ENCODE data around the gene INPP5F. TPM values are rescaled to one million over a fixed set of nuclear protein-coding genes. Genes with fewer than 3 reads are reported as not detected.

The INPP5F gene
- total and polyA plus RNA-seq, 9 of the 15 experiments (the other 6 are each of a cell fraction or from before 2014, with no cell fraction given): 1.6 to 7.3 (median 6.0) TPM

DNA sequence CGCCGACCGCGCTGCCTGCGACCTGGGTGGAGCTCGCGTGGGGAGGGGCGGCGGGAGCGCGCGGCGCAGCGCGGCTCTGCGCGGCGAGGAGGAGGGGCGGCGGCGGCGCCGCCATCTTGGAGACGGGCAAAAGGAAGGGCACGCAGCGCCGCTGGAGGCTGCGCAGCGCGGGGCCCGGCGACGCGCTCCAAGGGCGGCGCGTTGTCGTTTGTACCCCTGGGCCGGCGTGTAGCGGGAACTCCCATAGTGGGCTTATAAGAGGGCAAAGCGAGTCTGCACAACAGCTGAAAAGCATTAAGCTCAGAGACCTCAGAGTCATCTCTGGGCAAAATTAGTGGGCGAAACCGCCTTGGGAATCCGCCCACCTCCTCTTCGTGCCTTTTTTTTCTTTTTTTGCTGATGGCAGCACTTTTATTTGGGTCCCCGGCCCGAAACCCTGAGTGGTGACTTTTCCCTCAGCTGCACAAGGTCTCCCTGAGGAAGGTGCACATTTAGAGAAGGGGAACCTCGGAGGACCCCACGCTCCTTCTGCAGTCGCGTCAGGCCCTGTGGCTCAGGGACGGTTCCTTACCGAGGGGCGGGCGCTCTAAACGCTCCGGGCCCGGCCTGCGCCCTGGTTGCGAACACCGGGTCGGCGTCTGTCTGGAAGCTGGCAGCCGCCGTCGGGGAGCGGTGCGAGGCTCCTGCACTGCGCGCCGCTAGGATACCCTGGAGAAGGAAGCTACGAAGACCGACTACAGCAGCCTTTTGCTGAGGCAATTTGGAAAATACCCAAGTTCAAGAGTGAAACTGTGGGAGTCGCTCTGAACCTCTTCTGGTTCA lies 147.2 kb downstream of the INPP5F start (continued):
- TF ChIP-seq ATF1 (CRISPR knock-in tag; IDR thresholded peaks at IDR 0.05) (0 out of 2 replicates have a peak, but pooled peaks have one; percentile 17), ATF1 (tag; IDR thresholded peaks at IDR 0.05) (peak; percentile 76), MTA3 (IDR thresholded peaks at IDR 0.05; ENCODE audit: borderline replicate concordance) (0 out of 2 replicates have a peak, but pooled peaks have one; percentile 32), TARDBP (IDR thresholded peaks at IDR 0.05) (no peak), NONO (IDR thresholded peaks at IDR 0.05; ENCODE audit: low read depth in 2 of 2, low read length in 1 of 2) (no peak; a peak in 1 of 4 replicates), CREM (IDR thresholded peaks at IDR 0.05; ENCODE audit: low read depth) (peak; percentile 83), XRCC4 (IDR thresholded peaks at IDR 0.05; ENCODE audit: extremely low read depth, insufficient read depth, insufficient read length) (no peak), NR4A1 (CRISPR knock-in tag; IDR thresholded peaks at IDR 0.05) (no peak), NR4A1 (tag; IDR thresholded peaks at IDR 0.05) (no peak), ZNF316 (IDR thresholded peaks at IDR 0.05) (peak; percentile 99), HEY1 (CRISPR knock-in tag; IDR thresholded peaks at IDR 0.05; ENCODE audit: borderline replicate concordance) (no peak), SUPT5H (IDR thresholded peaks at IDR 0.05) (peak; percentile 59), ZSCAN29 (IDR thresholded peaks at IDR 0.05) (no peak), ZNF239 (CRISPR knock-in tag; IDR thresholded peaks at IDR 0.05) (no peak), SIN3A (IDR thresholded peaks at IDR 0.05; ENCODE audit: borderline replicate concordance in 2 of 2, control insufficient read depth in 1 of 2, low read depth in 2 of 2, low read length in 2 of 2) (0 out of 4 replicates have a peak, but pooled peaks of 1 of the 2 experiments have one; percentile 45), KAT7 (CRISPR knock-in tag; IDR thresholded peaks at IDR 0.05; ENCODE audit: borderline replicate concordance) (no peak), DDX20 (tag; IDR thresholded peaks at IDR 0.05; ENCODE audit: low read depth) (no peak), TCF7 (IDR thresholded peaks at IDR 0.05; ENCODE audit: borderline replicate concordance) (no peak)
- TF ChIP-seq, protein P1, sequence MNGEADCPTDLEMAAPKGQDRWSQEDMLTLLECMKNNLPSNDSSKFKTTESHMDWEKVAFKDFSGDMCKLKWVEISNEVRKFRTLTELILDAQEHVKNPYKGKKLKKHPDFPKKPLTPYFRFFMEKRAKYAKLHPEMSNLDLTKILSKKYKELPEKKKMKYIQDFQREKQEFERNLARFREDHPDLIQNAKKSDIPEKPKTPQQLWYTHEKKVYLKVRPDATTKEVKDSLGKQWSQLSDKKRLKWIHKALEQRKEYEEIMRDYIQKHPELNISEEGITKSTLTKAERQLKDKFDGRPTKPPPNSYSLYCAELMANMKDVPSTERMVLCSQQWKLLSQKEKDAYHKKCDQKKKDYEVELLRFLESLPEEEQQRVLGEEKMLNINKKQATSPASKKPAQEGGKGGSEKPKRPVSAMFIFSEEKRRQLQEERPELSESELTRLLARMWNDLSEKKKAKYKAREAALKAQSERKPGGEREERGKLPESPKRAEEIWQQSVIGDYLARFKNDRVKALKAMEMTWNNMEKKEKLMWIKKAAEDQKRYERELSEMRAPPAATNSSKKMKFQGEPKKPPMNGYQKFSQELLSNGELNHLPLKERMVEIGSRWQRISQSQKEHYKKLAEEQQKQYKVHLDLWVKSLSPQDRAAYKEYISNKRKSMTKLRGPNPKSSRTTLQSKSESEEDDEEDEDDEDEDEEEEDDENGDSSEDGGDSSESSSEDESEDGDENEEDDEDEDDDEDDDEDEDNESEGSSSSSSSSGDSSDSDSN (IDR thresholded peaks at IDR 0.05; ENCODE audit: borderline replicate concordance in 1 of 2, low read depth in 2 of 2, low read length in 2 of 2): peak in 1 of 2 experiments; percentile 53; a peak in 2 of 4 replicates
- TF ChIP-seq, protein P2, sequence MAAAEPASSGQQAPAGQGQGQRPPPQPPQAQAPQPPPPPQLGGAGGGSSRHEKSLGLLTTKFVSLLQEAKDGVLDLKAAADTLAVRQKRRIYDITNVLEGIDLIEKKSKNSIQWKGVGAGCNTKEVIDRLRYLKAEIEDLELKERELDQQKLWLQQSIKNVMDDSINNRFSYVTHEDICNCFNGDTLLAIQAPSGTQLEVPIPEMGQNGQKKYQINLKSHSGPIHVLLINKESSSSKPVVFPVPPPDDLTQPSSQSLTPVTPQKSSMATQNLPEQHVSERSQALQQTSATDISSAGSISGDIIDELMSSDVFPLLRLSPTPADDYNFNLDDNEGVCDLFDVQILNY (CRISPR knock-in tag; IDR thresholded peaks at IDR 0.05): no peak
- TF ChIP-seq, protein P3, sequence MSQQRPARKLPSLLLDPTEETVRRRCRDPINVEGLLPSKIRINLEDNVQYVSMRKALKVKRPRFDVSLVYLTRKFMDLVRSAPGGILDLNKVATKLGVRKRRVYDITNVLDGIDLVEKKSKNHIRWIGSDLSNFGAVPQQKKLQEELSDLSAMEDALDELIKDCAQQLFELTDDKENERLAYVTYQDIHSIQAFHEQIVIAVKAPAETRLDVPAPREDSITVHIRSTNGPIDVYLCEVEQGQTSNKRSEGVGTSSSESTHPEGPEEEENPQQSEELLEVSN (IDR thresholded peaks at IDR 0.05; ENCODE audit: borderline replicate concordance in 1 of 2, extremely low read depth in 1 of 2, insufficient read depth in 1 of 2, insufficient read length in 1 of 2, low read depth in 1 of 2, low read length in 1 of 2, poor library complexity in 1 of 2, severe bottlenecking in 1 of 2): peak; percentile 91 to 97
- TF ChIP-seq, protein P4, sequence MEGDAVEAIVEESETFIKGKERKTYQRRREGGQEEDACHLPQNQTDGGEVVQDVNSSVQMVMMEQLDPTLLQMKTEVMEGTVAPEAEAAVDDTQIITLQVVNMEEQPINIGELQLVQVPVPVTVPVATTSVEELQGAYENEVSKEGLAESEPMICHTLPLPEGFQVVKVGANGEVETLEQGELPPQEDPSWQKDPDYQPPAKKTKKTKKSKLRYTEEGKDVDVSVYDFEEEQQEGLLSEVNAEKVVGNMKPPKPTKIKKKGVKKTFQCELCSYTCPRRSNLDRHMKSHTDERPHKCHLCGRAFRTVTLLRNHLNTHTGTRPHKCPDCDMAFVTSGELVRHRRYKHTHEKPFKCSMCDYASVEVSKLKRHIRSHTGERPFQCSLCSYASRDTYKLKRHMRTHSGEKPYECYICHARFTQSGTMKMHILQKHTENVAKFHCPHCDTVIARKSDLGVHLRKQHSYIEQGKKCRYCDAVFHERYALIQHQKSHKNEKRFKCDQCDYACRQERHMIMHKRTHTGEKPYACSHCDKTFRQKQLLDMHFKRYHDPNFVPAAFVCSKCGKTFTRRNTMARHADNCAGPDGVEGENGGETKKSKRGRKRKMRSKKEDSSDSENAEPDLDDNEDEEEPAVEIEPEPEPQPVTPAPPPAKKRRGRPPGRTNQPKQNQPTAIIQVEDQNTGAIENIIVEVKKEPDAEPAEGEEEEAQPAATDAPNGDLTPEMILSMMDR (IDR thresholded peaks at IDR 0.05 in 2 of 3, conservative IDR thresholded peaks at IDR 0.05 in 1 of 3; ENCODE audit: insufficient read depth in 2 of 3, low read depth in 1 of 3, low read length in 3 of 3): 0 out of 6 replicates have a peak, but pooled peaks of 1 of the 3 experiments have one; percentile 2

Data from K562 (cell line).